Adrenal gland (tissue), 12 donors: ENCODE measurements around the gene KIAA0930. TPM values are rescaled to one million over a fixed set of nuclear protein-coding genes. Genes with fewer than 3 reads are reported as not detected.
A peak's percentile ranks its signal among the peaks of the same experiment; 100 is the strongest.

ENCODE experiments used
- DNase-seq, 7 donors: peaks; one replicate each; pipeline ENCODE4 v3.0.0-alpha.2; 2019 to 2020
- H3K27ac ChIP-seq, 5 donors: fragments of 200-600 bp; sonication (generic) in 4 of 5; 1 replicate in 3 of 5; 2 replicates in 2 of 5; pipeline versions ENCODE4 v1.5.1 to v1.8.0; 2016 to 2020; ENCODE audit warnings: mild to moderate bottlenecking in 1 of 5
- H3K27me3 ChIP-seq: fragments of 200-600 bp; 2 replicates; pipeline ENCODE4 v1.8.0; 2021
- H3K36me3 ChIP-seq, 2 donors: fragments of 200-600 bp; replicated peaks in 1 of 2; 1 replicate in 1 of 2; 2 replicates in 1 of 2; pipeline versions ENCODE4 v1.5.1 to v1.8.0; 2018 to 2022
- H3K4me1 ChIP-seq, 2 donors: fragments of 200-600 bp; replicated peaks in 1 of 2; 1 replicate in 1 of 2; 2 replicates in 1 of 2; pipeline versions ENCODE4 v1.5.1 to v1.8.0; 2018 to 2021
- H3K4me3 ChIP-seq, 4 donors: fragments of 200-600 bp; sonication (generic) in 3 of 4; one replicate each; pipeline ENCODE4 v1.5.1; 2016 to 2018
- H3K9me3 ChIP-seq, 3 donors: fragments of 200-600 bp; sonication (generic) in 1 of 3; replicated peaks in 1 of 3; 1 replicate in 2 of 3; 2 replicates in 1 of 3; pipeline versions ENCODE4 v1.5.1 to v1.8.0; 2016 to 2021
- POLR2A ChIP-seq, 2 donors: fragments of 450-650 bp; IDR thresholded peaks; one replicate each; pipeline ENCODE4 v1.6.1; 2017; ENCODE audit warnings: antibody characterized with exemption in 2 of 2, mild to moderate bottlenecking in 2 of 2, moderate library complexity in 1 of 2
- WGBS, 4 donors: extraction: QIAGEN DNeasy Blood & Tissue Kit in 2 of 4; methylation state at CpG; one replicate each; pipeline versions ENCODE4 v1.1.5 to v1.1.7; 2013 to 2017; 5-methylcytosine and 5-hydroxymethylcytosine counted together
- intact Hi-C, 2 donors: fragments of 100-400 bp; cut with DNase I; formaldehyde crosslinking; loops; one replicate each; pipeline versions ENCODE4 v1.14.1 to v1.15.0; 2022 to 2023
- polyA plus RNA-seq, 3 donors: library from polyadenylated mRNA; stranded (reverse); fragments of 200-250 nt in 2 of 3; fragments of 350-450 nt in 1 of 3; fragmentation: Illumina TruSeq in 1 of 3; extraction: RNeasy Lipid Tissue Mini Kit (QIAGEN cat#74804) in 1 of 3; gene quantifications; one replicate each; pipeline ENCODE4 v1.2.3, GENCODE V29; 2013 to 2014
- total RNA-seq, 9 donors: library from RNA; depleted of rRNA in 4 of 9; stranded (reverse); fragments of >200 nt in 4 of 9; fragments of 120-200 nt in 1 of 9; fragmentation: NEBNext Ultra II Directional in 1 of 9; extraction: Animal tissue kit (Norgen Biotek cat#: 25700) in 1 of 9; gene quantifications; one replicate each; pipeline versions ENCODE4 v1.1.0 to v1.2.4, GENCODE V29; 2013 to 2023
- TF ChIP-seq, protein P1 (sequence below), 6 experiments: fragments of 450-650 bp in 4 of 6; fragments of 200-600 bp in 2 of 6; sonication (generic) in 1 of 6; IDR thresholded peaks; 1 replicate in 5 of 6; 2 replicates in 1 of 6; pipeline versions ENCODE4 v1.5.1 to v1.8.0; 2016 to 2021; ENCODE audit warnings: antibody characterized with exemption in 6 of 6, mild to moderate bottlenecking in 2 of 6, moderate library complexity in 1 of 6
- donor health status: healthy with polysubstance abuse.
- donor health status: Bipolar disorder and iron deficiency.
- donor health status: DM: yes; HTN: yes; CAD: no.
- donor health status: DM: no; HTN: no; CAD: no.
- donor health status: DM: no; HTN: no; CAD: no.
- donor health status: DM: yes; HTN: yes; CAD: no.

Gene KIAA0930
- total and polyA plus RNA-seq, 12 donors = 40.3 to 183 (median 96.4) TPM

DNA sequence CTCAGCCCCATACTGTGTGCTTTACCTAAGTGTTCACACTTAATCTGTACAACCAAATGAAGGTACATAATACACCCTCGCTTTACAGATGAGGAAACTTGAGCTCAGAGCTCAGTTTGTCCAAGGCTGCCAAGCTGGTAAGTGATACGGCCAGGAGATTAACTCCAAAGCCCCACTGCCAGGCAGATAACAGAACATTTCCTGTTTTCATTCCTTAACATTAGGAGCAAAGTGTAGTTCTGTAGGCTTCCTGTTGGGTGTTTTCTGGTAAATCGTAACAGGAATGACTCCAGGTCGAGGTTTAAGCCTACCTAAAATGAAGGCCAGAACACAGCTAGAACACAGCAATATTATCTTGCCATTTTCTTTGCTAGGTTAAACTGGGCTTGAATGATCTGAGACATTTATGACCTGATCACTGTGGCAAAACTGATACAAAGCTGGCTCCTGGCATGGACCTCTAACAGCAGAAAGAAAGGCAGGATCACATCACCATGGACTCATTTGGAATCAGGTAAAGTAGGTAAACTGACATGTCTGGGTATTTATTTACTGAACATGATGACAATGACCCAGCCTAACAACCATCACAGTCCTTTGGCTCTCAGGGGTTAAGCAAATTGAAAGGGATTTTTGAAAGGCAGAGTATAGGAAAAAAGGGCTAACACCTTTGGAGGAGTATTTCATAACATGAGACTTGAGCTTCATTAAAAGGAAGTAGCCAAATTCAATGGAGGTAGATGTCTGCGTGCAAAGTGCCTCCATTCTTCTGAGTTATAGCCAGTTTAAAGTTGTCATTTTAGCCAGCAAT is 80.8 kb downstream of the KIAA0930 start:
- 23 to 41% (median 34%) methylated on average over 5 of the region's 5 CpGs for WGBS, 4 donors
- TF ChIP-seq, protein P1, sequence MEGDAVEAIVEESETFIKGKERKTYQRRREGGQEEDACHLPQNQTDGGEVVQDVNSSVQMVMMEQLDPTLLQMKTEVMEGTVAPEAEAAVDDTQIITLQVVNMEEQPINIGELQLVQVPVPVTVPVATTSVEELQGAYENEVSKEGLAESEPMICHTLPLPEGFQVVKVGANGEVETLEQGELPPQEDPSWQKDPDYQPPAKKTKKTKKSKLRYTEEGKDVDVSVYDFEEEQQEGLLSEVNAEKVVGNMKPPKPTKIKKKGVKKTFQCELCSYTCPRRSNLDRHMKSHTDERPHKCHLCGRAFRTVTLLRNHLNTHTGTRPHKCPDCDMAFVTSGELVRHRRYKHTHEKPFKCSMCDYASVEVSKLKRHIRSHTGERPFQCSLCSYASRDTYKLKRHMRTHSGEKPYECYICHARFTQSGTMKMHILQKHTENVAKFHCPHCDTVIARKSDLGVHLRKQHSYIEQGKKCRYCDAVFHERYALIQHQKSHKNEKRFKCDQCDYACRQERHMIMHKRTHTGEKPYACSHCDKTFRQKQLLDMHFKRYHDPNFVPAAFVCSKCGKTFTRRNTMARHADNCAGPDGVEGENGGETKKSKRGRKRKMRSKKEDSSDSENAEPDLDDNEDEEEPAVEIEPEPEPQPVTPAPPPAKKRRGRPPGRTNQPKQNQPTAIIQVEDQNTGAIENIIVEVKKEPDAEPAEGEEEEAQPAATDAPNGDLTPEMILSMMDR (IDR thresholded peaks at IDR 0.05) = peak in 4 of 6 experiments; percentile 20 to 42 (median 34)
- no peak for TF ChIP-seq POLR2A (IDR thresholded peaks at IDR 0.05)
- peak in 3 of 7 donors; percentile 43 to 58 (median 52) for DNase-seq
- Histone ChIP-seq H3K9me3 (no peaks in the 10 kb centered on the region), H3K4me1 (peaks cover 34 to 46% of the 10 kb centered on the region in 2 donors), H3K4me3 (no peak overlapping the region), H3K27ac (peak overlapping the region; percentile 78 to 92 (median 88)), H3K36me3 (no peaks in the 10 kb centered on the region), H3K27me3 (no peaks in the 10 kb centered on the region)
- intact Hi-C loops = loop anchor here in 1 of 2 donors (10.0 kb wide), 1 partner anchor 85 kb away; the partner anchor contains the start of gene KIAA0930

DNA sequence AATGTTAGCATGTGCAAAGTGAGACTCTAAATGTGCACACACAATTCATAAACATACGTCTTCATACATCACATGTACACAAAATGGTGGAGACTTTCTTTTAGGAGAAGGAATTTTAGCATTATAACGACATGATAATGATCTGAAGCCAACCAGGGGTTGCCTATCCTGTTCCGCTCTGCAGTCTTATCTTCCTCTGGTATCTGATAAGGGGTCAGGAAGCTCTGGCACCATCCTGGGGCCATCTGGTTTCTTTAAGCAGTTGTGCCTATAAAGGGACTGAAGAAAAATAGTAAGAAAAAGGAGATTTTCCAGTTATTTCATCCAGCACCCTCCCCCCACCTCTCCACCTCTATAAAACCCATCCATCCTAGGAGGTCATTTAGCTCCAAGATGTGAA is 82.8 kb downstream of the KIAA0930 start:
- intact Hi-C loops = no loop called here
- Histone ChIP-seq H3K36me3 (no peaks in the 10 kb centered on the region), H3K9me3 (no peaks in the 10 kb centered on the region), H3K4me1 (peaks cover 33 to 50% of the 10 kb centered on the region in 2 donors), H3K27me3 (no peaks in the 10 kb centered on the region), H3K27ac (peak overlapping the region; percentile 78 to 92 (median 88)), H3K4me3 (peak overlapping the region in 1 of 4 donors; percentile 27)
- DNase-seq = peak in 1 of 7 donors; percentile 24
- 56 to 75% (median 60%) methylated on average over 3 of the region's 3 CpGs for WGBS, 4 donors
- TF ChIP-seq, protein P1 (IDR thresholded peaks at IDR 0.05) = no peak
- no peak for TF ChIP-seq POLR2A (IDR thresholded peaks at IDR 0.05)

DNA sequence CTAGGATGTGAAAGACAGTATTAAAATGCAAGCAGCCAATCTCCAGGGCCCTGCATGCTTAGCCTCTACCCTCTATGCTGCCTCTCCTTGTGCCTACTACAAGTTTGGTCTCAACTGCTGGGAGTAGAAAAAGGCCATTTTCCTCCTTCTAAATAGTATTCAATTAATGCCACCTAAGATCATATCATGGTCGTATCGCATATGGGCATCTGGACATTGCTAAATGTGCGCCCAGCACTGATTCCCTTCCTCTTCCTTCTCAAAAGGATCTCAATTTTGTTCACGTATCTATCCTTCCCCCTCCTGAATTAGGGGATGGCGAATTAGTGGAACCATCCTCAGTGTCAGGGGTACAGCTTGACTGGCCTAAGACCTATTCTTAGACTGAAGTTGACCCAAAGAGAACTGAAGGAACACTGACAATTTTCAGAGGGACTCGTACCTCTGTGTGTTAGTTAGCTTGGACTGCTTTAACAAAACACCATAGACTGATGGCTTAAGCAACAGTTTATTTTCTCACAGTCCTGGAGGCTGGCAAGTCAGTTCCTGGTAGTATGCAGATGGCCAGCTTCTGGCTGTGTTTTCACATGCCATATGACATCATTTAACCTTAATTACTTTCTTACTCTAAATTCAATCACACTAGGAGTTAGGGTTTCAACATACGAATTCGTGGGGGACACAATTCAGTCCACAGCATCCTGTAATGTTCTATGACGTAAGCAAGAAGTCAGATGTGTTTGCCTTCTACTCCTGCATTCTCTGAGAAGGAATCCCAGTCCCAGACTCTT is 85.4 kb downstream of the KIAA0930 start:
- H3K27me3 ChIP-seq = no peaks in the 10 kb centered on the region

More for the DNA sequence above, 85.4 kb downstream of the KIAA0930 start:
- TF ChIP-seq, protein P1 (IDR thresholded peaks at IDR 0.05) = no peak
- TF ChIP-seq POLR2A (IDR thresholded peaks at IDR 0.05) = no peak
- DNase-seq = no peak
- Histone ChIP-seq H3K4me3 (no peak overlapping the region), H3K9me3 (no peaks in the 10 kb centered on the region), H3K36me3 (no peaks in the 10 kb centered on the region), H3K4me1 (peaks cover 26 to 39% of the 10 kb centered on the region in 2 donors), H3K27ac (peak overlapping the region in 1 of 5 donors; percentile 29)
- 74 to 87% (median 80%) methylated on average over 9 of the region's 9 CpGs for WGBS, 4 donors
- intact Hi-C loops = no loop called here
